DOHH2 (cell line): Measurements from ENCODE around the gene IL9.

Experiments used
- CTCF ChIP-seq: fragments of 200-600 bp; sonication (generic); IDR thresholded peaks from one replicate; pipeline ENCODE4 v1.5.1; 2014; ENCODE audit warnings: antibody characterized with exemption, mild to moderate bottlenecking, low read depth, low read length; ENCODE audit not compliant: poor library complexity, severe bottlenecking
- EZH2phosphoT487 ChIP-seq: fragments of 200-600 bp; sonication (generic); IDR thresholded peaks from 2 replicates; pipeline ENCODE4 v1.6.1; 2017; ENCODE audit warnings: borderline replicate concordance, mild to moderate bottlenecking, antibody characterized with exemption, low read length, moderate library complexity, mixed read lengths

GRCh38 chr5:135891268-135891667 is 4.4 kb downstream of the IL9 start:
- TF ChIP-seq CTCF (no peak), EZH2phosphoT487 (no peak)
